Neural progenitor cell (in vitro differentiated cells): Measurements from ENCODE around the gene PAQR4. TPM values are rescaled to one million over a fixed set of nuclear protein-coding genes. Genes with fewer than 3 reads are reported as not detected.

ENCODE experiments used
- DNase-seq: peaks from one replicate; pipeline ENCODE4 v3.0.0-alpha.2; 2016; ENCODE audit warnings: low spot score
- H2AFZ ChIP-seq: fragments of 200-600 bp; sonication (generic); replicated peaks from 2 replicates; pipeline ENCODE4 v1.6.1; 2016; ENCODE audit warnings: antibody characterized with exemption
- H3F3A ChIP-seq: fragments of 200-600 bp; sonication (generic); 2 replicates; pipeline ENCODE4 v1.6.1; 2016; ENCODE audit warnings: antibody characterized with exemption, low read depth
- H3K27ac ChIP-seq: fragments of 200-600 bp; sonication (generic); 2 replicates; pipeline ENCODE4 v1.5.1; 2016; ENCODE audit warnings: mild to moderate bottlenecking
- H3K27me3 ChIP-seq: fragments of 200-600 bp; sonication (generic); 2 replicates; pipeline ENCODE4 v1.6.1; 2016; ENCODE audit warnings: mild to moderate bottlenecking, moderate library complexity
- H3K36me3 ChIP-seq: fragments of 200-600 bp; sonication (generic); 2 replicates; pipeline ENCODE4 v1.5.1; 2016
- H3K4me1 ChIP-seq: fragments of 200-600 bp; sonication (generic); 2 replicates; pipeline ENCODE4 v1.6.1; 2016; ENCODE audit warnings: mixed run types
- H3K4me2 ChIP-seq: fragments of 200-600 bp; sonication (generic); 2 replicates; pipeline ENCODE4 v1.6.1; 2016
- H3K4me3 ChIP-seq: fragments of 200-600 bp; sonication (generic); 2 replicates; pipeline ENCODE4 v1.5.1; 2016
- H3K79me2 ChIP-seq: fragments of 200-600 bp; sonication (generic); 2 replicates; pipeline ENCODE4 v1.6.1; 2016; ENCODE audit warnings: low read depth
- H3K9ac ChIP-seq: fragments of 200-600 bp; sonication (generic); 2 replicates; pipeline ENCODE4 v1.6.1; 2016
- H3K9me3 ChIP-seq: fragments of 200-600 bp; sonication (generic); 2 replicates; pipeline ENCODE4 v1.5.1; 2016; ENCODE audit warnings: low read depth
- H4K20me1 ChIP-seq: fragments of 200-600 bp; sonication (generic); 2 replicates; pipeline ENCODE4 v1.6.1; 2016; ENCODE audit warnings: low read depth
- H3K27ac Mint-ChIP-seq: 3 replicates; pipeline ENCODE4 v1.8.0; 2021; ENCODE audit warnings: mixed read lengths
- H3K27me3 Mint-ChIP-seq: 2 replicates; pipeline ENCODE4 v1.8.0; 2022; ENCODE audit warnings: low read depth, mild to moderate bottlenecking, inconsistent platforms, moderate library complexity, mixed read lengths; ENCODE audit not compliant: insufficient read depth
- H3K36me3 Mint-ChIP-seq: 3 replicates; pipeline ENCODE4 v1.8.0; 2021; ENCODE audit warnings: mixed read lengths
- H3K4me1 Mint-ChIP-seq: 3 replicates; pipeline ENCODE4 v1.8.0; 2021; ENCODE audit warnings: mixed read lengths
- H3K4me3 Mint-ChIP-seq: 3 replicates; pipeline ENCODE4 v1.8.0; 2021; ENCODE audit warnings: mild to moderate bottlenecking, moderate library complexity, mixed read lengths
- H3K9me3 Mint-ChIP-seq: 3 replicates; pipeline ENCODE4 v1.8.0; 2020; ENCODE audit warnings: mixed read lengths
- CTCF ChIP-seq: fragments of 200-600 bp; sonication (generic); IDR thresholded peaks from 2 replicates; pipeline ENCODE4 v1.5.1; 2017; ENCODE audit warnings: antibody characterized with exemption, mild to moderate bottlenecking
- EZH2 ChIP-seq: fragments of 200-600 bp; sonication (generic); IDR thresholded peaks from 2 replicates; pipeline ENCODE4 v1.6.1; 2017; ENCODE audit warnings: antibody characterized with exemption, mild to moderate bottlenecking, moderate library complexity
- EZH2phosphoT487 ChIP-seq: fragments of 200-600 bp; sonication (generic); IDR thresholded peaks from 2 replicates; pipeline ENCODE4 v1.6.1; 2017; ENCODE audit warnings: antibody characterized with exemption
- total RNA-seq: library from RNA; depleted of rRNA; stranded (reverse); fragments of >200 nt; gene quantifications from 2 replicates; pipeline ENCODE4 v1.2.3, GENCODE V29; 2015; ENCODE audit warnings: low replicate concordance

Gene PAQR4
- total RNA-seq, 1 donor from 2014 or later = 3.3 TPM

GRCh38 chr16:2963723-2964474, 5.2 kb upstream of the PAQR4 start, which contains the start of gene KREMEN2:
KREMEN2 (plus strand) TSS chr16:2964275; CDS start chr16:2964521, 246 bp downstream.
- TF ChIP-seq EZH2 = peak; percentile 26
- peak; percentile 42 for TF ChIP-seq CTCF
- no peak for TF ChIP-seq EZH2phosphoT487
- peaks cover 5% of the 10 kb centered on the region for H3K9me3 Mint-ChIP-seq
- H3K27ac ChIP-seq = no peak within 1 kb of the TSS
- no peaks in the 10 kb centered on the region for H3K36me3 Mint-ChIP-seq
- H3F3A ChIP-seq = peaks cover 41% of the 10 kb centered on the region
- H3K79me2 ChIP-seq = no peaks in the 10 kb centered on the region
- H3K27me3 ChIP-seq = peaks cover 70% of the 10 kb centered on the region
- DNase-seq = peak; percentile 79
- H3K9ac ChIP-seq = no peak within 1 kb of the TSS
- peaks cover 12% of the 10 kb centered on the region for H3K4me1 Mint-ChIP-seq
- no peaks in the 10 kb centered on the region for H3K36me3 ChIP-seq
- H3K4me1 ChIP-seq = peaks cover 18% of the 10 kb centered on the region
- H4K20me1 ChIP-seq = peaks cover 36% of the 10 kb centered on the region
- peak within 1 kb of the TSS; percentile 86 for H3K4me3 Mint-ChIP-seq
- peak within 1 kb of the TSS; percentile 75 for H2AFZ ChIP-seq
- no peak within 1 kb of the TSS for H3K27ac Mint-ChIP-seq
- H3K9me3 ChIP-seq = no peaks in the 10 kb centered on the region
- H3K4me2 ChIP-seq = peak within 1 kb of the TSS; percentile 98
- H3K27me3 Mint-ChIP-seq = peaks cover 22% of the 10 kb centered on the region
- peak within 1 kb of the TSS; percentile 63 for H3K4me3 ChIP-seq

GRCh38 chr16:2964475-2965336, 4.4 kb upstream of the PAQR4 start:
- peak; percentile 96 for DNase-seq
- Histone ChIP-seq H3K79me2 (no peaks in the 10 kb centered on the region), H3K36me3 (no peaks in the 10 kb centered on the region), H3K27ac (no peak overlapping the region), H3K4me3 (peak overlapping the region; percentile 63), H3K9ac (no peak overlapping the region), H2AFZ (peak overlapping the region; percentile 75), H3K4me1 (peaks cover 18% of the 10 kb centered on the region), H4K20me1 (peaks cover 36% of the 10 kb centered on the region), H3K27me3 (peaks cover 70% of the 10 kb centered on the region), H3K9me3 (no peaks in the 10 kb centered on the region), H3K4me2 (peak overlapping the region; percentile 98), H3F3A (peaks cover 44% of the 10 kb centered on the region)
- no peaks in the 10 kb centered on the region for H3K36me3 Mint-ChIP-seq
- H3K4me3 Mint-ChIP-seq = peak overlapping the region; percentile 86
- peaks cover 12% of the 10 kb centered on the region for H3K4me1 Mint-ChIP-seq
- TF ChIP-seq EZH2phosphoT487 = peak; percentile 47
- no peak for TF ChIP-seq EZH2
- no peak for TF ChIP-seq CTCF
- H3K27ac Mint-ChIP-seq = no peak overlapping the region
- H3K27me3 Mint-ChIP-seq = peaks cover 19% of the 10 kb centered on the region
- H3K9me3 Mint-ChIP-seq = peaks cover 5% of the 10 kb centered on the region

- H3K79me2 ChIP-seq = no peaks in the 10 kb centered on the region
- H3K27ac ChIP-seq = no peak overlapping the region
- H3K4me3 Mint-ChIP-seq = no peak overlapping the region
- peak; percentile 1 for DNase-seq
- H3K4me3 ChIP-seq = no peak overlapping the region
- H4K20me1 ChIP-seq = peaks cover 50% of the 10 kb centered on the region
- peaks cover 22% of the 10 kb centered on the region for H3K4me1 ChIP-seq
- no peak overlapping the region for H3K9ac ChIP-seq
- no peak overlapping the region for H2AFZ ChIP-seq
- H3K36me3 ChIP-seq = no peaks in the 10 kb centered on the region
- TF ChIP-seq EZH2phosphoT487 = no peak
- no peak for TF ChIP-seq EZH2
- TF ChIP-seq CTCF = no peak
- no peak overlapping the region for H3K4me2 ChIP-seq
- H3K27me3 Mint-ChIP-seq = peaks cover 21% of the 10 kb centered on the region
- peaks cover 20% of the 10 kb centered on the region for H3K4me1 Mint-ChIP-seq
- peaks cover 57% of the 10 kb centered on the region for H3F3A ChIP-seq
- peaks cover 5% of the 10 kb centered on the region for H3K9me3 Mint-ChIP-seq
- H3K27me3 ChIP-seq = peaks cover 70% of the 10 kb centered on the region
- H3K36me3 Mint-ChIP-seq = no peaks in the 10 kb centered on the region
- H3K27ac Mint-ChIP-seq = no peak overlapping the region
- H3K9me3 ChIP-seq = no peaks in the 10 kb centered on the region
These were observed 2.9 kb upstream of the PAQR4 start for GRCh38 chr16:2966043-2966807.
